Hippocampal formation (tissue), 2 donors: ENCODE data around the gene TH.
"Not testable (repeated sequence)": the region's sequence is repeated elsewhere in the genome, so short reads cannot be mapped to it uniquely, and the experiment has no call there.

Source experiments
- DNase-seq, 2 donors: peaks; one replicate each; lab custom pipeline; 2025; lab: John Stamatoyannopoulos, UW

The TH gene

GRCh38 chr11:2178055-2178773, 6.6 kb upstream of the TH start:
- not testable (repeated sequence) for DNase-seq

- DNase-seq: no peak
Observed at GRCh38 chr11:2177076-2177475, 5.5 kb upstream of the TH start.

- DNase-seq: no peak
Observed at GRCh38 chr11:2176389-2176900, 4.8 kb upstream of the TH start.

GRCh38 chr11:2175659-2176058, 4.0 kb upstream of the TH start:
- no peak for DNase-seq

GRCh38 chr11:2174361-2174760, 2.7 kb upstream of the TH start:
- no peak for DNase-seq

- DNase-seq: no peak
Observed at GRCh38 chr11:2173761-2174160, 2.1 kb upstream of the TH start.

GRCh38 chr11:2173150-2173693, 1.6 kb upstream of the TH start:
- DNase-seq: no peak

- no peak for DNase-seq
Observed at GRCh38 chr11:2172676-2173075, 1.1 kb upstream of the TH start.

- DNase-seq: no peak
Observed at GRCh38 chr11:2169626-2170570, 1.7 kb downstream of the TH start.

- DNase-seq: no peak
Observed at GRCh38 chr11:2169005-2169378, 2.6 kb downstream of the TH start.

- no peak for DNase-seq
Observed at GRCh38 chr11:2168286-2169004, 3.2 kb downstream of the TH start.

- DNase-seq: no peak
Observed at GRCh38 chr11:2167141-2168045, 4.2 kb downstream of the TH start.

GRCh38 chr11:2166091-2166851, 5.3 kb downstream of the TH start:
- DNase-seq: no peak

GRCh38 chr11:2165571-2165970, 6.0 kb downstream of the TH start:
- DNase-seq: no peak

- DNase-seq: no peak
Observed at GRCh38 chr11:2164861-2165555, 6.6 kb downstream of the TH start.

- no peak for DNase-seq
Observed at GRCh38 chr11:2164081-2164480, 7.5 kb downstream of the TH start.

- DNase-seq: no peak
Observed at GRCh38 chr11:2163428-2163978, 8.1 kb downstream of the TH start.

GRCh38 chr11:2160736-2161259, 10.8 kb downstream of the TH start, which contains the start of gene INS:
TSS of gene INS (minus strand) at chr11:2161209. CDS start at chr11:2160971, 238 bp downstream.
- no peak for DNase-seq
